HCT116 (cell line): ENCODE data around the gene VDAC2. TPM values are rescaled to one million over a fixed set of nuclear protein-coding genes. Genes with fewer than 3 reads are reported as not detected.

ENCODE experiments used
- ATAC-seq: fragments of 200-7000 bp; cut with Tn5 transposase; 2 replicates; pipeline ENCODE4 v1.9.1; 2020; ENCODE audit warnings: mild to moderate bottlenecking, moderate library complexity
- BruUV-seq: library from RNA; stranded (reverse); fragments of 400-500 nt; replicated peaks from 2 replicates; lab custom pipeline; 2021; lab: Mats Ljungman, UMichigan
- CTCF ChIA-PET: fragments of 300-600 bp; sonication (Branson Sonifier 250); formaldehyde crosslinking; loops from one replicate; lab custom pipeline; 2021; ENCODE audit warnings: antibody characterized with exemption; lab: Charles Lee
- POLR2A ChIA-PET: fragments of 300-600, 350-600 bp; sonication (Branson Sonifier 250); formaldehyde crosslinking; loops from one replicate; lab custom pipeline; 2021; ENCODE audit warnings: antibody characterized with exemption; lab: Charles Lee
- RAD21 ChIA-PET, 2 experiments: fragments of 300-600 bp; sonication (Branson Sonifier 250); formaldehyde crosslinking; loops; one replicate each; lab custom pipeline; 2023; ENCODE audit warnings: low total read pairs in 2 of 2; ENCODE audit not compliant: uncharacterized antibody in 2 of 2, unreplicated experiment in 2 of 2, low non-redundant PET in 1 of 2; lab: Charles Lee
- DNase-seq: peaks from one replicate; pipeline ENCODE4 v3.0.0-alpha.2; 2010; ENCODE audit warnings: low read depth, low spot score
- H2AFZ ChIP-seq: fragments of 200-600 bp; shearing (Covaris generic), sonication (generic); 2 replicates; pipeline ENCODE4 v1.6.1; 2017; ENCODE audit warnings: low read depth, mixed run types, mixed read lengths, antibody characterized with exemption, low read length; ENCODE audit not compliant: poor library complexity, severe bottlenecking
- H3K27ac ChIP-seq: 2 replicates; pipeline ENCODE4 v1.5.1; 2012; ENCODE audit warnings: low read depth, low read length
- H3K27me3 ChIP-seq: fragments of 200-600 bp; sonication (generic); 2 replicates; pipeline ENCODE4 v1.6.1; 2016; ENCODE audit warnings: mixed run types, low read length, mixed read lengths; ENCODE audit not compliant: insufficient read depth
- H3K36me3 ChIP-seq, 2 experiments: fragments of 200-500 bp in 1 of 2; fragments of 200-600 bp in 1 of 2; sonication (Bioruptor generic) in 1 of 2; sonication (generic) in 1 of 2; 2 replicates each; pipeline versions ENCODE4 v1.5.1 to v1.6.1; 2014 to 2016; ENCODE audit warnings: low read length in 2 of 2, inconsistent platforms in 1 of 2, mixed read lengths in 1 of 2, mixed run types in 1 of 2; ENCODE audit not compliant: insufficient read depth in 2 of 2, control insufficient read depth in 1 of 2
- H3K4me1 ChIP-seq, 2 experiments: fragments of 200-600 bp in 1 of 2; sonication (generic) in 1 of 2; 2 replicates each; pipeline versions ENCODE4 v1.5.1 to v1.6.1; 2012 to 2017; ENCODE audit warnings: low read length in 2 of 2, inconsistent platforms in 1 of 2, mild to moderate bottlenecking in 1 of 2, mixed read lengths in 1 of 2, mixed run types in 1 of 2, moderate library complexity in 1 of 2; ENCODE audit not compliant: insufficient read depth in 2 of 2, control insufficient read depth in 1 of 2
- H3K4me2 ChIP-seq: fragments of 200-600 bp; sonication (generic); 2 replicates; pipeline ENCODE4 v1.6.1; 2017; ENCODE audit warnings: mixed run types, low read length, mixed read lengths
- H3K4me3 ChIP-seq, 2 experiments: fragments of 200-600 bp in 1 of 2; sonication (generic) in 1 of 2; replicated peaks in 1 of 2; 2 replicates each; pipeline ENCODE4 v1.5.1; 2011 to 2016; ENCODE audit warnings: low read length in 2 of 2, control low read depth in 1 of 2, low read depth in 1 of 2, mild to moderate bottlenecking in 1 of 2, mixed read lengths in 1 of 2, mixed run types in 1 of 2
- H3K79me2 ChIP-seq: fragments of 200-600 bp; sonication (generic); 2 replicates; pipeline ENCODE4 v1.6.1; 2017; ENCODE audit warnings: mild to moderate bottlenecking, mixed run types, low read length, moderate library complexity, mixed read lengths; ENCODE audit not compliant: insufficient read depth
- H3K9ac ChIP-seq: fragments of 200-600 bp; sonication (generic); 2 replicates; pipeline ENCODE4 v1.6.1; 2016; ENCODE audit warnings: low read length, mixed read lengths
- H3K9me2 ChIP-seq: fragments of 200-600 bp; sonication (generic), shearing (Covaris generic); 2 replicates; pipeline ENCODE4 v1.6.1; 2017; ENCODE audit warnings: mixed run types, mild to moderate bottlenecking, moderate library complexity; ENCODE audit not compliant: insufficient read depth
- H3K9me3 ChIP-seq, 2 experiments: fragments of 200-500 bp in 1 of 2; fragments of 200-600 bp in 1 of 2; sonication (Bioruptor generic) in 1 of 2; sonication (generic) in 1 of 2; 2 replicates each; pipeline ENCODE4 v1.6.1; 2014 to 2017; ENCODE audit warnings: low read length in 2 of 2, mixed read lengths in 2 of 2, inconsistent platforms in 1 of 2, low read depth in 1 of 2, mild to moderate bottlenecking in 1 of 2, mixed run types in 1 of 2, moderate library complexity in 1 of 2; ENCODE audit not compliant: control insufficient read depth in 1 of 2, insufficient read depth in 1 of 2
- H4K20me1 ChIP-seq: fragments of 200-600 bp; sonication (generic), shearing (Covaris generic); 2 replicates; pipeline ENCODE4 v1.6.1; 2017; ENCODE audit warnings: mixed run types, mild to moderate bottlenecking, moderate library complexity; ENCODE audit not compliant: insufficient read depth
- ATF3 ChIP-seq: IDR thresholded peaks from 2 replicates; pipeline ENCODE4 v1.6.1; 2012
- CBX3 ChIP-seq: IDR thresholded peaks from 2 replicates; pipeline ENCODE4 v1.6.1; 2012; ENCODE audit warnings: low read depth
- CTCF ChIP-seq, 3 experiments: fragments of 200-600 bp in 1 of 3; sonication (generic) in 1 of 3; IDR thresholded peaks in 2 of 3; conservative IDR thresholded peaks in 1 of 3; 2 replicates each; pipeline ENCODE4 v1.5.1; 2012 to 2017; ENCODE audit warnings: low read depth in 2 of 3, low read length in 2 of 3, antibody characterized with exemption in 1 of 3, borderline replicate concordance in 1 of 3, control low read depth in 1 of 3, mild to moderate bottlenecking in 1 of 3, mixed read lengths in 1 of 3, mixed run types in 1 of 3, moderate library complexity in 1 of 3; ENCODE audit not compliant: insufficient read depth in 1 of 3
- EGR1 ChIP-seq: IDR thresholded peaks from 2 replicates; pipeline ENCODE4 v1.6.1; 2012; ENCODE audit warnings: low read depth
- ELF1 ChIP-seq: IDR thresholded peaks from 2 replicates; pipeline ENCODE4 v1.6.1; 2012; ENCODE audit warnings: low read depth, borderline replicate concordance
- EZH2 ChIP-seq: fragments of 200-600 bp; sonication (generic); IDR thresholded peaks from 2 replicates; pipeline ENCODE4 v1.6.1; 2017; ENCODE audit warnings: antibody characterized with exemption, mixed run types
- EZH2phosphoT487 ChIP-seq: fragments of 200-600 bp; IDR thresholded peaks from 2 replicates; pipeline ENCODE4 v1.6.1; 2018; ENCODE audit warnings: antibody characterized with exemption, borderline replicate concordance
- FOSL1 ChIP-seq: IDR thresholded peaks from 2 replicates; pipeline ENCODE4 v1.6.1; 2012; ENCODE audit warnings: low read depth
- POLR2AphosphoS5 ChIP-seq: IDR thresholded peaks from 2 replicates; pipeline ENCODE4 v1.6.1; 2011; ENCODE audit warnings: mild to moderate bottlenecking, low read depth, low read length, moderate library complexity
- RAD21 ChIP-seq: IDR thresholded peaks from 2 replicates; pipeline ENCODE4 v1.6.1; 2012; ENCODE audit warnings: low read depth, mild to moderate bottlenecking
- SIN3A ChIP-seq: IDR thresholded peaks from 2 replicates; pipeline ENCODE4 v1.6.1; 2012; ENCODE audit warnings: low read depth
- SRF ChIP-seq: IDR thresholded peaks from 2 replicates; pipeline ENCODE4 v1.6.1; 2012; ENCODE audit warnings: low read depth
- TCF7L2 ChIP-seq: IDR thresholded peaks from 2 replicates; pipeline ENCODE4 v1.7.0; 2011; ENCODE audit warnings: borderline replicate concordance, inconsistent platforms; ENCODE audit not compliant: insufficient read depth, insufficient read length; ENCODE audit errors: extremely low read depth
- ZFX ChIP-seq: fragments of 450-650 bp; IDR thresholded peaks from 2 replicates; pipeline ENCODE4 v1.6.1; 2017
- ZNF274 ChIP-seq: fragments of 200-500 bp; sonication (Bioruptor generic); IDR thresholded peaks from 2 replicates; pipeline ENCODE4 v1.6.1; 2014; ENCODE audit warnings: mild to moderate bottlenecking, low read depth, low read length, inconsistent platforms
- intact Hi-C: fragments of 100-400 bp; cut with micrococcal nuclease; formaldehyde crosslinking; loops from 2 replicates; pipeline ENCODE4 v1.10.0; 2022
- total RNA-seq: library from RNA; stranded (reverse); gene quantifications from one replicate; pipeline ENCODE4 v1.2.1, GENCODE V29; 2021; ENCODE audit not compliant: unreplicated experiment
- TF ChIP-seq, protein P1 (sequence below): IDR thresholded peaks from 2 replicates; pipeline ENCODE4 v1.6.1; 2012; ENCODE audit warnings: low read depth
- TF ChIP-seq, protein P2 (sequence below): IDR thresholded peaks from 2 replicates; pipeline ENCODE4 v1.6.1; 2012

Gene VDAC2
- total RNA-seq, 1 experiment from 2014 or later, result 289 TPM

DNA sequence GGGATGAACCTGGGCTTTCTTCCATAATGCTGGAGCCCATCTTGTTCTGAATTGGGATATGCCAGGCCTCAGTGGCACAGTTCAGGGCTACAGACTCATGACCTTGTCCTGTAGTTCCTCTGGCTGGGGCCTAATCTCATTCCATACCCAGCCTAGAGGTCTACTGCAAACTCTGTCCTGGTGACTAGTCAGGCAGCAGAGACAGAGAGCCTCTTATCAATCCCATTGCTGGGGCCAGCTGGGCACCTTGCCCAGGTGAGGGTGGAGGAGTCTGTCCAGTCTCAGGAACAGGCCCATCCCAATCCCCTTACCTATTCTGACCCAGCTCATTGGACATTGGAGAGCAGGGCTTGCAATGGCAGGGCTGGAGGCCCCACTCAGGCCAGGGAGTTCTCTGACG, 53.2 kb downstream of the VDAC2 start (continued):
- TF ChIP-seq, protein P1, sequence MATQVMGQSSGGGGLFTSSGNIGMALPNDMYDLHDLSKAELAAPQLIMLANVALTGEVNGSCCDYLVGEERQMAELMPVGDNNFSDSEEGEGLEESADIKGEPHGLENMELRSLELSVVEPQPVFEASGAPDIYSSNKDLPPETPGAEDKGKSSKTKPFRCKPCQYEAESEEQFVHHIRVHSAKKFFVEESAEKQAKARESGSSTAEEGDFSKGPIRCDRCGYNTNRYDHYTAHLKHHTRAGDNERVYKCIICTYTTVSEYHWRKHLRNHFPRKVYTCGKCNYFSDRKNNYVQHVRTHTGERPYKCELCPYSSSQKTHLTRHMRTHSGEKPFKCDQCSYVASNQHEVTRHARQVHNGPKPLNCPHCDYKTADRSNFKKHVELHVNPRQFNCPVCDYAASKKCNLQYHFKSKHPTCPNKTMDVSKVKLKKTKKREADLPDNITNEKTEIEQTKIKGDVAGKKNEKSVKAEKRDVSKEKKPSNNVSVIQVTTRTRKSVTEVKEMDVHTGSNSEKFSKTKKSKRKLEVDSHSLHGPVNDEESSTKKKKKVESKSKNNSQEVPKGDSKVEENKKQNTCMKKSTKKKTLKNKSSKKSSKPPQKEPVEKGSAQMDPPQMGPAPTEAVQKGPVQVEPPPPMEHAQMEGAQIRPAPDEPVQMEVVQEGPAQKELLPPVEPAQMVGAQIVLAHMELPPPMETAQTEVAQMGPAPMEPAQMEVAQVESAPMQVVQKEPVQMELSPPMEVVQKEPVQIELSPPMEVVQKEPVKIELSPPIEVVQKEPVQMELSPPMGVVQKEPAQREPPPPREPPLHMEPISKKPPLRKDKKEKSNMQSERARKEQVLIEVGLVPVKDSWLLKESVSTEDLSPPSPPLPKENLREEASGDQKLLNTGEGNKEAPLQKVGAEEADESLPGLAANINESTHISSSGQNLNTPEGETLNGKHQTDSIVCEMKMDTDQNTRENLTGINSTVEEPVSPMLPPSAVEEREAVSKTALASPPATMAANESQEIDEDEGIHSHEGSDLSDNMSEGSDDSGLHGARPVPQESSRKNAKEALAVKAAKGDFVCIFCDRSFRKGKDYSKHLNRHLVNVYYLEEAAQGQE, result no peak
- TF ChIP-seq SRF, result no peak
- TF ChIP-seq CTCF (IDR thresholded peaks at IDR 0.05 in 2 of 3, conservative IDR thresholded peaks at IDR 0.05 in 1 of 3; ENCODE audit: borderline replicate concordance in 1 of 3, insufficient read depth in 1 of 3, low read depth in 2 of 3, low read length in 2 of 3), result no peak
- no peak for TF ChIP-seq FOSL1
- TF ChIP-seq ZNF274, result no peak
- no peak for TF ChIP-seq TCF7L2
- no peak for TF ChIP-seq ZFX
- no peak for TF ChIP-seq RAD21

- RAD21 ChIA-PET, result no interaction called here
Observed at GRCh38 chr10:75265856-75266255, 55.3 kb downstream of the VDAC2 start.

More at GRCh38 chr10:75265856-75266255, 55.3 kb downstream of the VDAC2 start:
- Histone ChIP-seq H3K36me3 (no peaks in the 10 kb centered on the region), H3K9me3 (0 out of 4 replicates have a peak, but pooled peaks cover 0 to 2% of the 10 kb centered on the region in 2 experiments), H3K9ac (no peak overlapping the region), H3K4me1 (peaks cover 5 to 23% of the 10 kb centered on the region in 2 experiments; a peak in 3 of 4 replicates), H3K4me2 (no peak overlapping the region), H3K4me3 (no peak overlapping the region), H3K27me3 (no peaks in the 10 kb centered on the region), H3K27ac (no peak overlapping the region), H3K79me2 (no peaks in the 10 kb centered on the region), H3K9me2 (no peaks in the 10 kb centered on the region), H4K20me1 (no peaks in the 10 kb centered on the region), H2AFZ (no peak overlapping the region)
- POLR2A ChIA-PET, result no interaction called here
- no peak for DNase-seq
- CTCF ChIA-PET, result no interaction called here
- no peak for ATAC-seq
- intact Hi-C loops, result no loop called here
- TF ChIP-seq, protein P2, sequence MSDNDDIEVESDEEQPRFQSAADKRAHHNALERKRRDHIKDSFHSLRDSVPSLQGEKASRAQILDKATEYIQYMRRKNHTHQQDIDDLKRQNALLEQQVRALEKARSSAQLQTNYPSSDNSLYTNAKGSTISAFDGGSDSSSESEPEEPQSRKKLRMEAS, result no peak
- TF ChIP-seq SIN3A (no peak), EGR1 (no peak), EZH2phosphoT487 (no peak), TCF7L2 (no peak), ELF1 (no peak), POLR2AphosphoS5 (no peak), ZFX (no peak), CBX3 (no peak), EZH2 (no peak), SRF (no peak), FOSL1 (no peak), ATF3 (no peak)
- no TSS peak for BruUV-seq
